Tibial nerve (tissue), 3 donors: ENCODE measurements around the gene VEGFD.

Experiments
- CTCF ChIP-seq, 5 experiments: fragments of 200-600 bp in 3 of 5; fragments of 450-650 bp in 2 of 5; sonication (generic) in 3 of 5; IDR thresholded peaks; one replicate each; pipeline ENCODE4 v1.5.1; 2016 to 2019; ENCODE audit warnings: antibody characterized with exemption in 5 of 5, mild to moderate bottlenecking in 3 of 5, moderate library complexity in 2 of 5
- POLR2A ChIP-seq, 2 donors: fragments of 450-650 bp; IDR thresholded peaks; one replicate each; pipeline ENCODE4 v1.6.1; 2017; ENCODE audit warnings: antibody characterized with exemption in 2 of 2, mild to moderate bottlenecking in 2 of 2, moderate library complexity in 2 of 2

GRCh38 chrX:15358533-15358932 lies 25.7 kb downstream of the VEGFD start:
- TF ChIP-seq CTCF (IDR thresholded peaks at IDR 0.05) (no peak), POLR2A (IDR thresholded peaks at IDR 0.05) (no peak)
